K562 (cell line): Measurements from ENCODE around the gene INHBE. TPM values are rescaled to one million over a fixed set of nuclear protein-coding genes. Genes with fewer than 3 reads are reported as not detected.

ENCODE experiments used
- ATAC-seq: fragments of 200-7000 bp; cut with Tn5 transposase; 3 replicates; pipeline ENCODE4 v1.9.1; 2020; ENCODE audit warnings: moderate library complexity
- BruUV-seq: library from RNA; stranded (reverse); fragments of 400-500 nt; replicated peaks from 2 replicates; lab custom pipeline; 2021; lab: Mats Ljungman, UMichigan
- CTCF ChIA-PET: fragments of 300-600 bp; formaldehyde crosslinking; extraction: SDS; loops from one replicate; lab custom pipeline; 2021; ENCODE audit warnings: low intra/inter-chr PET ratio; lab: Yijun Ruan, JAX
- POLR2A ChIA-PET: fragments of 300-600, 350-650 bp; sonication (Branson Sonifier 250); formaldehyde crosslinking; extraction: SDS; loops from one replicate; lab custom pipeline; 2021; ENCODE audit warnings: antibody characterized with exemption, inconsistent platforms; lab: Yijun Ruan, JAX
- DNase-seq, 4 experiments: peaks; one replicate each; pipeline versions ENCODE4 v3.0.0 to v3.0.0-alpha.2; 2011 to 2018; ENCODE audit warnings: low spot score in 3 of 4, mixed read lengths in 3 of 4; ENCODE audit errors: extremely low read depth in 1 of 4
- FAIRE-seq: peaks from 2 replicates; lab custom pipeline; 2011; peaks lifted over from hg19 to GRCh38; lab: Jason Lieb, UNC
- H2AFZ ChIP-seq: 2 replicates; pipeline ENCODE4 v1.6.0; 2011; ENCODE audit warnings: low read depth, low read length, control low read depth, inconsistent platforms
- H3K27ac ChIP-seq: fragments of 200-600 bp; 3 replicates; pipeline ENCODE4 v1.8.0; 2011; ENCODE audit warnings: low read depth, mild to moderate bottlenecking, control low read depth, inconsistent platforms, low read length, moderate library complexity, mixed read lengths; ENCODE audit errors: extremely low read depth
- H3K27me3 ChIP-seq, 2 experiments: fragments of 300-600 bp in 1 of 2; 2 replicates in 1 of 2; 3 replicates in 1 of 2; pipeline versions ENCODE4 v1.6.0 to v1.8.0; 2011; ENCODE audit warnings: inconsistent platforms in 2 of 2, low read length in 2 of 2, mild to moderate bottlenecking in 1 of 2, mixed read lengths in 1 of 2, moderate library complexity in 1 of 2; ENCODE audit not compliant: control insufficient read depth in 2 of 2, insufficient read depth in 2 of 2
- H3K36me3 ChIP-seq: fragments of 300-600 bp; 3 replicates; pipeline ENCODE4 v1.8.0; 2011; ENCODE audit warnings: mild to moderate bottlenecking, low read length, inconsistent platforms; ENCODE audit not compliant: control insufficient read depth, insufficient read depth
- H3K4me1 ChIP-seq, 2 experiments: fragments of 200-600 bp in 1 of 2; replicated peaks in 1 of 2; 2 replicates in 1 of 2; 3 replicates in 1 of 2; pipeline versions ENCODE4 v1.5.1 to v1.8.0; 2011; ENCODE audit warnings: inconsistent platforms in 2 of 2, low read length in 2 of 2, mild to moderate bottlenecking in 1 of 2, mixed read lengths in 1 of 2, moderate library complexity in 1 of 2; ENCODE audit not compliant: control insufficient read depth in 2 of 2, insufficient read depth in 2 of 2
- H3K4me2 ChIP-seq: 2 replicates; pipeline ENCODE4 v1.6.1; 2011; ENCODE audit warnings: low read length, control low read depth, inconsistent platforms, mixed read lengths; ENCODE audit not compliant: insufficient read depth
- H3K4me3 ChIP-seq: fragments of 200-600 bp; sonication (generic), shearing (Covaris generic); 2 replicates; pipeline ENCODE4 v1.5.1; 2016; ENCODE audit warnings: control low read depth, inconsistent platforms
- H3K79me2 ChIP-seq: fragments of 200-600 bp; 3 replicates; pipeline ENCODE4 v1.8.0; 2011; ENCODE audit warnings: low read length, inconsistent platforms; ENCODE audit not compliant: control insufficient read depth, insufficient read depth
- H3K9ac ChIP-seq, 2 experiments: 2 replicates each; pipeline versions ENCODE4 v1.6.0 to v1.6.1; 2011; ENCODE audit warnings: low read depth in 2 of 2, low read length in 2 of 2, control low read depth in 1 of 2, inconsistent platforms in 1 of 2, mild to moderate bottlenecking in 1 of 2, mixed read lengths in 1 of 2; ENCODE audit not compliant: insufficient read depth in 1 of 2
- H3K9me1 ChIP-seq: one replicate; pipeline ENCODE4 v1.6.0; 2011; ENCODE audit warnings: inconsistent platforms, mild to moderate bottlenecking, low read length, moderate library complexity; ENCODE audit not compliant: control insufficient read depth, insufficient read depth
- H3K9me3 ChIP-seq: replicated peaks from 2 replicates; pipeline ENCODE4 v1.5.1; 2011; ENCODE audit warnings: low read depth, low read length, inconsistent platforms; ENCODE audit not compliant: control insufficient read depth, insufficient read depth
- H4K20me1 ChIP-seq: replicated peaks from 2 replicates; pipeline ENCODE4 v1.6.1; 2011; ENCODE audit warnings: low read length, inconsistent platforms, mixed read lengths; ENCODE audit not compliant: control insufficient read depth, insufficient read depth
- E2F3 ChIP-seq: fragments of 250-450 bp; sonication (Bioruptor Pico); IDR thresholded peaks from 2 replicates; pipeline ENCODE4 v1.4.0; 2020; ENCODE audit warnings: mild to moderate bottlenecking
- EP400 ChIP-seq: fragments of 450-650 bp; IDR thresholded peaks from 2 replicates; pipeline ENCODE4 v1.6.1; 2017; ENCODE audit warnings: antibody characterized with exemption, mild to moderate bottlenecking, moderate library complexity
- ETS2 ChIP-seq: IDR thresholded peaks from 2 replicates; pipeline ENCODE4 v1.6.1; 2016; ENCODE audit warnings: borderline replicate concordance, missing genetic modification characterization, mild to moderate bottlenecking, moderate library complexity, missing compliant biosample characterization; ENCODE audit not compliant: poor library complexity, severe bottlenecking
- NFIC ChIP-seq: fragments of 450-650 bp; IDR thresholded peaks from 2 replicates; pipeline ENCODE4 v1.6.1; 2017; ENCODE audit warnings: mild to moderate bottlenecking, inconsistent platforms
- PHB2 ChIP-seq: fragments of 450-650 bp; IDR thresholded peaks from 2 replicates; pipeline ENCODE4 v1.6.1; 2017; ENCODE audit warnings: low read depth
- POLR3G ChIP-seq: IDR thresholded peaks from 2 replicates; pipeline ENCODE4 v1.6.1; 2011; ENCODE audit not compliant: insufficient read length, insufficient replicate concordance; ENCODE audit errors: extremely low read depth
- RAD51 ChIP-seq: fragments of 450-650 bp; IDR thresholded peaks from 2 replicates; pipeline ENCODE4 v1.7.1; 2016; ENCODE audit warnings: low read depth, mild to moderate bottlenecking, borderline replicate concordance
- RBM22 ChIP-seq: fragments of 200-400 bp; formaldehyde crosslinking; IDR thresholded peaks from 2 replicates; pipeline ENCODE4 v1.6.1; 2018; ENCODE audit warnings: low read length, low read depth; ENCODE audit not compliant: poor library complexity, severe bottlenecking
- SAP30 ChIP-seq: fragments of 200-600 bp; sonication (generic); IDR thresholded peaks from 2 replicates; pipeline ENCODE4 v1.6.1; 2012; ENCODE audit warnings: borderline replicate concordance, low read depth, mild to moderate bottlenecking, moderate library complexity, low read length, control low read depth, inconsistent platforms; ENCODE audit not compliant: insufficient read depth, poor library complexity, severe bottlenecking
- SMAD1 ChIP-seq: fragments of 150-350 bp; IDR thresholded peaks from 2 replicates; pipeline ENCODE4 v1.6.1; 2014; ENCODE audit warnings: low read length, low read depth; ENCODE audit not compliant: partially characterized antibody
- SRSF1 ChIP-seq: fragments of 200-400 bp; formaldehyde crosslinking; IDR thresholded peaks from 2 replicates; pipeline ENCODE4 v1.6.1; 2017; ENCODE audit warnings: mild to moderate bottlenecking, low read depth, low read length, moderate library complexity
- ZNF253 ChIP-seq: fragments of 250-450 bp; sonication (Bioruptor Pico); conservative IDR thresholded peaks from 2 replicates; pipeline ENCODE4 v1.6.1; 2021; ENCODE audit warnings: mild to moderate bottlenecking
- ZNF586 ChIP-seq: fragments of 450-650 bp; formaldehyde crosslinking; conservative IDR thresholded peaks from 2 replicates; pipeline ENCODE4 v1.4.0; 2020; ENCODE audit warnings: mild to moderate bottlenecking, moderate library complexity
- ZNF75A ChIP-seq: fragments of 450-650 bp; formaldehyde crosslinking; IDR thresholded peaks from 2 replicates; pipeline ENCODE4 v1.4.0; 2020; ENCODE audit warnings: mild to moderate bottlenecking
- WGBS: fragments of 100-300 bp; shearing (Covaris generic); methylation state at CpG from one replicate; pipeline ENCODE4 v1.1.6; 2016; ENCODE audit warnings: low coverage, mixed read lengths; ENCODE audit not compliant: insufficient coverage; ENCODE audit errors: missing lambda C conversion rate; 5-methylcytosine and 5-hydroxymethylcytosine counted together
- in situ Hi-C: fragments of 300-500 bp; cut with MboI; formaldehyde crosslinking; loops from 4 replicates; pipeline ENCODE4 v1.15.0; 2018; ENCODE audit warnings: inconsistent platforms, mixed read lengths
- intact Hi-C: fragments of 100-400 bp; cut with micrococcal nuclease; formaldehyde crosslinking; loops from 2 replicates; pipeline ENCODE4 v1.14.2; 2022
- polyA plus RNA-seq, 8 experiments: library from polyadenylated mRNA; depleted of rRNA in 4 of 8; stranded (reverse) in 5 of 8; unstranded in 3 of 8; fragments of >200 nt; fragmentation: Nextera tagmentation in 2 of 8; fragmentation: Illumina TruSeq in 1 of 8; extraction: Ambion mirVana in 2 of 8; extraction: Trizol in 1 of 8; gene quantifications; 2 replicates each; pipeline versions ENCODE4 v1.2.1 to v1.2.3, GENCODE V29; 2011 to 2014; ENCODE audit warnings: inconsistent platforms in 1 of 8, missing spikeins in 1 of 8
- total RNA-seq, 7 experiments: library from RNA; depleted of rRNA in 6 of 7; stranded (reverse); fragments of >200 nt in 6 of 7; fragmentation: Illumina TruSeq in 2 of 7; extraction: Trizol in 2 of 7; gene quantifications; 2 replicates each; pipeline versions ENCODE4 v1.2.1 to v1.2.3, GENCODE V29; 2011 to 2021; ENCODE audit warnings: low replicate concordance in 1 of 7
- TF ChIP-seq, protein P1 (sequence below): fragments of 250-450 bp; sonication (Bioruptor Pico); IDR thresholded peaks from 2 replicates; pipeline ENCODE4 v1.6.1; 2021; ENCODE audit warnings: mild to moderate bottlenecking
- TF ChIP-seq, protein P2 (sequence below): IDR thresholded peaks from 2 replicates; pipeline ENCODE4 v1.6.1; 2011; ENCODE audit not compliant: insufficient read length; ENCODE audit errors: extremely low read depth
- TF ChIP-seq, protein P3 (sequence below): fragments of 250-450 bp; sonication (Bioruptor Pico); IDR thresholded peaks from 2 replicates; pipeline ENCODE4 v1.5.0; 2021; ENCODE audit warnings: mild to moderate bottlenecking, borderline replicate concordance
- TF ChIP-seq, protein P4 (sequence below), 2 experiments: fragments of 450-650 bp; IDR thresholded peaks; 2 replicates each; pipeline ENCODE4 v1.6.1; 2016

Gene INHBE
- total and polyA plus RNA-seq, 9 of the 15 experiments (the other 6 are each of a cell fraction or from before 2014, with no cell fraction given) = 0.94 to 9.9 (median 7.3) TPM

- no peaks in the 10 kb centered on the region for H3K79me2 ChIP-seq
- H3K9me1 ChIP-seq = no peaks in the 10 kb centered on the region
- WGBS = 24% methylated on average over 12 of the region's 12 CpGs
- in situ Hi-C loops (no loop called here), intact Hi-C loops (no loop called here)
- no peak overlapping the region for H3K4me2 ChIP-seq
- no peaks in the 10 kb centered on the region for H3K9me3 ChIP-seq
- no peaks in the 10 kb centered on the region for H3K36me3 ChIP-seq
- no peak overlapping the region; a peak in 1 of 4 replicates for H3K9ac ChIP-seq
- no peaks in the 10 kb centered on the region for H4K20me1 ChIP-seq
- FAIRE-seq = no peak
- H3K27ac ChIP-seq = no peak overlapping the region
- no peak for ATAC-seq
- H3K4me1 ChIP-seq = peaks cover 8 to 13% of the 10 kb centered on the region in 2 experiments
- H3K4me3 ChIP-seq = no peak overlapping the region
- POLR2A ChIA-PET = interaction anchor here (0.7 to 1.1 kb wide), 2 partner anchors 20 to 34 kb away, joined by 3 read pairs; no protein-coding TSS in a partner anchor
- CTCF ChIA-PET = no interaction called here
- peaks cover 16 to 52% of the 10 kb centered on the region in 2 experiments; a peak in 3 of 5 replicates for H3K27me3 ChIP-seq
- no TSS peak for BruUV-seq
- no peak overlapping the region for H2AFZ ChIP-seq
- no peak for DNase-seq
- TF ChIP-seq RAD51 = no peak
- TF ChIP-seq, protein P1, sequence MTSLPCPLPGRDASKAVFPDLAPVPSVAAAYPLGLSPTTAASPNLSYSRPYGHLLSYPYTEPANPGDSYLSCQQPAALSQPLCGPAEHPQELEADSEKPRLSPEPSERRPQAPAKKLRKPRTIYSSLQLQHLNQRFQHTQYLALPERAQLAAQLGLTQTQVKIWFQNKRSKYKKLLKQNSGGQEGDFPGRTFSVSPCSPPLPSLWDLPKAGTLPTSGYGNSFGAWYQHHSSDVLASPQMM (CRISPR knock-in tag) = no peak
- no peak for TF ChIP-seq NFIC
- TF ChIP-seq, protein P2, sequence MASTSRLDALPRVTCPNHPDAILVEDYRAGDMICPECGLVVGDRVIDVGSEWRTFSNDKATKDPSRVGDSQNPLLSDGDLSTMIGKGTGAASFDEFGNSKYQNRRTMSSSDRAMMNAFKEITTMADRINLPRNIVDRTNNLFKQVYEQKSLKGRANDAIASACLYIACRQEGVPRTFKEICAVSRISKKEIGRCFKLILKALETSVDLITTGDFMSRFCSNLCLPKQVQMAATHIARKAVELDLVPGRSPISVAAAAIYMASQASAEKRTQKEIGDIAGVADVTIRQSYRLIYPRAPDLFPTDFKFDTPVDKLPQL = no peak
- TF ChIP-seq RBM22 = no peak
- TF ChIP-seq, protein P3, sequence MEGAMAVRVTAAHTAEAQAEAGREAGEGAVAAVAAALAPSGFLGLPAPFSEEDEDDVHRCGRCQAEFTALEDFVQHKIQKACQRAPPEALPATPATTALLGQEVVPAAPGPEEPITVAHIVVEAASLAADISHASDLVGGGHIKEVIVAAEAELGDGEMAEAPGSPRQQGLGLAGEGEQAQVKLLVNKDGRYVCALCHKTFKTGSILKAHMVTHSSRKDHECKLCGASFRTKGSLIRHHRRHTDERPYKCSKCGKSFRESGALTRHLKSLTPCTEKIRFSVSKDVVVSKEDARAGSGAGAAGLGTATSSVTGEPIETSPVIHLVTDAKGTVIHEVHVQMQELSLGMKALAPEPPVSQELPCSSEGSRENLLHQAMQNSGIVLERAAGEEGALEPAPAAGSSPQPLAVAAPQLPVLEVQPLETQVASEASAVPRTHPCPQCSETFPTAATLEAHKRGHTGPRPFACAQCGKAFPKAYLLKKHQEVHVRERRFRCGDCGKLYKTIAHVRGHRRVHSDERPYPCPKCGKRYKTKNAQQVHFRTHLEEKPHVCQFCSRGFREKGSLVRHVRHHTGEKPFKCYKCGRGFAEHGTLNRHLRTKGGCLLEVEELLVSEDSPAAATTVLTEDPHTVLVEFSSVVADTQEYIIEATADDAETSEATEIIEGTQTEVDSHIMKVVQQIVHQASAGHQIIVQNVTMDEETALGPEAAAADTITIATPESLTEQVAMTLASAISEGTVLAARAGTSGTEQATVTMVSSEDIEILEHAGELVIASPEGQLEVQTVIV = no peak
- TF ChIP-seq POLR3G = no peak
- no peak for TF ChIP-seq PHB2
- TF ChIP-seq ETS2 (tag) = no peak
- TF ChIP-seq, protein P4, sequence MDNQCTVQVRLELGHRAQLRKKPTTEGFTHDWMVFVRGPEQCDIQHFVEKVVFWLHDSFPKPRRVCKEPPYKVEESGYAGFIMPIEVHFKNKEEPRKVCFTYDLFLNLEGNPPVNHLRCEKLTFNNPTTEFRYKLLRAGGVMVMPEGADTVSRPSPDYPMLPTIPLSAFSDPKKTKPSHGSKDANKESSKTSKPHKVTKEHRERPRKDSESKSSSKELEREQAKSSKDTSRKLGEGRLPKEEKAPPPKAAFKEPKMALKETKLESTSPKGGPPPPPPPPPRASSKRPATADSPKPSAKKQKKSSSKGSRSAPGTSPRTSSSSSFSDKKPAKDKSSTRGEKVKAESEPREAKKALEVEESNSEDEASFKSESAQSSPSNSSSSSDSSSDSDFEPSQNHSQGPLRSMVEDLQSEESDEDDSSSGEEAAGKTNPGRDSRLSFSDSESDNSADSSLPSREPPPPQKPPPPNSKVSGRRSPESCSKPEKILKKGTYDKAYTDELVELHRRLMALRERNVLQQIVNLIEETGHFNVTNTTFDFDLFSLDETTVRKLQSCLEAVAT (IDR thresholded peaks at IDR 0.05) = no peak
- no peak for TF ChIP-seq E2F3 (CRISPR knock-in tag)
- TF ChIP-seq ZNF586 (CRISPR knock-in tag) = no peak
- no peak for TF ChIP-seq ZNF75A (CRISPR knock-in tag)
- no peak for TF ChIP-seq SRSF1
- TF ChIP-seq SAP30 = no peak
- no peak for TF ChIP-seq SMAD1
- no peak for TF ChIP-seq EP400
- no peak for TF ChIP-seq ZNF253 (CRISPR knock-in tag)
These were observed 12.2 kb downstream of the INHBE start for GRCh38 chr12:57467212-57467874.
